ENCODE results near the gene RPL15.
A peak's percentile ranks its signal among the peaks of the same experiment; 100 is the strongest.
"Not testable (repeated sequence)": the region's sequence is repeated elsewhere in the genome, so short reads cannot be mapped to it uniquely, and the experiment has no call there.

RPL15 gene

GRCh38 chr3:23916886-23917678, at the start of gene RPL15, which contains the start of gene NKIRAS1:
Gene RPL15 (plus strand): TSS chr3:23917132. CDS start chr3:23917860, 728 bp downstream.
Gene NKIRAS1 (minus strand): TSS chr3:23916990. CDS start chr3:23910904, 6,086 bp downstream.
- peak; percentile 97 for DNase-seq

- DNase-seq, result no peak
Observed at GRCh38 chr3:23867400-23867799, 49.5 kb upstream of the RPL15 start.

- no peak for DNase-seq
Observed at GRCh38 chr3:23867838-23868237, 49.1 kb upstream of the RPL15 start.

- DNase-seq, result no peak
Observed at GRCh38 chr3:23869977-23870662, 46.8 kb upstream of the RPL15 start.

GRCh38 chr3:23870663-23871043, 46.3 kb upstream of the RPL15 start:
- not testable (repeated sequence) for DNase-seq

GRCh38 chr3:23871361-23871760, 45.6 kb upstream of the RPL15 start:
- not testable (repeated sequence) for DNase-seq

- DNase-seq, result no peak
Observed at GRCh38 chr3:23872330-23872729, 44.6 kb upstream of the RPL15 start.

- no peak for DNase-seq
Observed at GRCh38 chr3:23873941-23874340, 43.0 kb upstream of the RPL15 start.

GRCh38 chr3:23874359-23875112, 42.4 kb upstream of the RPL15 start:
- DNase-seq, result no peak

- no peak for DNase-seq
Observed at GRCh38 chr3:23875113-23875725, 41.7 kb upstream of the RPL15 start.

GRCh38 chr3:23876923-23877322, 40.0 kb upstream of the RPL15 start:
- no peak for DNase-seq

GRCh38 chr3:23877329-23877980, 39.5 kb upstream of the RPL15 start:
- DNase-seq, result no peak

- no peak for DNase-seq
Observed at GRCh38 chr3:23879485-23879884, 37.4 kb upstream of the RPL15 start.

GRCh38 chr3:23880703-23881339, 36.1 kb upstream of the RPL15 start:
- DNase-seq, result no peak

- DNase-seq, result not testable (repeated sequence)
Observed at GRCh38 chr3:23881993-23882392, 34.9 kb upstream of the RPL15 start.

GRCh38 chr3:23882487-23882918, 34.4 kb upstream of the RPL15 start:
- no peak for DNase-seq

- DNase-seq, result no peak
Observed at GRCh38 chr3:23884481-23884880, 32.5 kb upstream of the RPL15 start.

GRCh38 chr3:23885210-23885609, 31.7 kb upstream of the RPL15 start:
- DNase-seq, result no peak

GRCh38 chr3:23886311-23886710, 30.6 kb upstream of the RPL15 start:
- DNase-seq, result no peak

- DNase-seq, result peak; percentile 56
Observed at GRCh38 chr3:23888617-23889228, 28.2 kb upstream of the RPL15 start.

GRCh38 chr3:23889386-23889785, 27.5 kb upstream of the RPL15 start:
- DNase-seq, result no peak
